ENCODE data around the gene CCDC197. TPM values are rescaled to one million over a fixed set of nuclear protein-coding genes. Genes with fewer than 3 reads are reported as not detected.

The CCDC197 gene
- total RNA-seq, 1 donor: not detected

- no peak overlapping the region for H3K4me3 ChIP-seq (ENCODE audit: insufficient read depth, low read length)
- H4K20me1 ChIP-seq (ENCODE audit: insufficient read depth, low read length): no peaks in the 10 kb centered on the region
- peak; percentile 73 for DNase-seq (ENCODE audit: insufficient read length, low spot score, missing footprints)
- H3K4me2 ChIP-seq (ENCODE audit: insufficient read depth, low read length): no peak overlapping the region
- H3K79me2 ChIP-seq (ENCODE audit: insufficient read depth, low read length): no peaks in the 10 kb centered on the region
- peaks cover 5% of the 10 kb centered on the region for H3K4me1 ChIP-seq (ENCODE audit: insufficient read depth, low read length)
- H3K27me3 ChIP-seq (ENCODE audit: insufficient read depth, low read length): peaks cover 11% of the 10 kb centered on the region
- TF ChIP-seq CTCF (IDR thresholded peaks at IDR 0.05; ENCODE audit: extremely low read depth, low read depth, low read length): no peak
- no peaks in the 10 kb centered on the region for H3K9me3 ChIP-seq (ENCODE audit: low read depth, low read length)
- H3K27ac ChIP-seq (ENCODE audit: low read depth, low read length): no peak overlapping the region
- no peaks in the 10 kb centered on the region for H3K36me3 ChIP-seq (ENCODE audit: insufficient read depth, low read length)
- no peak overlapping the region for H2AFZ ChIP-seq (ENCODE audit: low read length)
Observed at GRCh38 chr14:94010625-94011024, 13.5 kb downstream of the CCDC197 start.

- H3K4me2 ChIP-seq (ENCODE audit: insufficient read depth, low read length): no peak overlapping the region
- H3K79me2 ChIP-seq (ENCODE audit: insufficient read depth, low read length): no peaks in the 10 kb centered on the region
- DNase-seq (ENCODE audit: insufficient read length, low spot score, missing footprints): peak; percentile 83
- peaks cover 5% of the 10 kb centered on the region for H3K4me1 ChIP-seq (ENCODE audit: insufficient read depth, low read length)
- peaks cover 9% of the 10 kb centered on the region for H3K27me3 ChIP-seq (ENCODE audit: insufficient read depth, low read length)
- TF ChIP-seq CTCF (IDR thresholded peaks at IDR 0.05; ENCODE audit: extremely low read depth, low read depth, low read length): no peak
- H4K20me1 ChIP-seq (ENCODE audit: insufficient read depth, low read length): no peaks in the 10 kb centered on the region
- H3K9me3 ChIP-seq (ENCODE audit: low read depth, low read length): no peaks in the 10 kb centered on the region
- H3K27ac ChIP-seq (ENCODE audit: low read depth, low read length): no peak overlapping the region
- no peak overlapping the region for H3K4me3 ChIP-seq (ENCODE audit: insufficient read depth, low read length)
- H2AFZ ChIP-seq (ENCODE audit: low read length): no peak overlapping the region
- H3K36me3 ChIP-seq (ENCODE audit: insufficient read depth, low read length): no peaks in the 10 kb centered on the region
Observed at GRCh38 chr14:94011795-94012194, 14.7 kb downstream of the CCDC197 start.

- DNase-seq (ENCODE audit: insufficient read length, low spot score, missing footprints): peak; percentile 11
- Histone ChIP-seq H2AFZ (ENCODE audit: low read length) (no peak overlapping the region), H3K4me1 (ENCODE audit: insufficient read depth, low read length) (peaks cover 5% of the 10 kb centered on the region), H3K27ac (ENCODE audit: low read depth, low read length) (no peak overlapping the region), H3K9me3 (ENCODE audit: low read depth, low read length) (no peaks in the 10 kb centered on the region), H3K4me3 (ENCODE audit: insufficient read depth, low read length) (no peak overlapping the region), H3K79me2 (ENCODE audit: insufficient read depth, low read length) (no peaks in the 10 kb centered on the region), H3K4me2 (ENCODE audit: insufficient read depth, low read length) (no peak overlapping the region), H3K27me3 (ENCODE audit: insufficient read depth, low read length) (peaks cover 15% of the 10 kb centered on the region), H4K20me1 (ENCODE audit: insufficient read depth, low read length) (no peaks in the 10 kb centered on the region), H3K36me3 (ENCODE audit: insufficient read depth, low read length) (no peaks in the 10 kb centered on the region)
- no peak for TF ChIP-seq CTCF (IDR thresholded peaks at IDR 0.05; ENCODE audit: extremely low read depth, low read depth, low read length)
Observed at GRCh38 chr14:94014382-94014781, 17.3 kb downstream of the CCDC197 start.

- Histone ChIP-seq H3K27ac (ENCODE audit: low read depth, low read length) (no peak overlapping the region), H3K27me3 (ENCODE audit: insufficient read depth, low read length) (peaks cover 15% of the 10 kb centered on the region), H3K4me3 (ENCODE audit: insufficient read depth, low read length) (no peak overlapping the region), H3K79me2 (ENCODE audit: insufficient read depth, low read length) (no peaks in the 10 kb centered on the region), H3K36me3 (ENCODE audit: insufficient read depth, low read length) (no peaks in the 10 kb centered on the region), H3K4me1 (ENCODE audit: insufficient read depth, low read length) (peaks cover 5% of the 10 kb centered on the region), H2AFZ (ENCODE audit: low read length) (no peak overlapping the region), H4K20me1 (ENCODE audit: insufficient read depth, low read length) (no peaks in the 10 kb centered on the region), H3K4me2 (ENCODE audit: insufficient read depth, low read length) (no peak overlapping the region), H3K9me3 (ENCODE audit: low read depth, low read length) (no peaks in the 10 kb centered on the region)
- DNase-seq (ENCODE audit: insufficient read length, low spot score, missing footprints): peak; percentile 68
- TF ChIP-seq CTCF (IDR thresholded peaks at IDR 0.05; ENCODE audit: extremely low read depth, low read depth, low read length): no peak
Observed at GRCh38 chr14:94015223-94015622, 18.1 kb downstream of the CCDC197 start.
